CD4-positive, alpha-beta memory T cell (primary cell): ENCODE results near the gene NMRK1. TPM values are rescaled to one million over a fixed set of nuclear protein-coding genes. Genes with fewer than 3 reads are reported as not detected.

Source experiments
- CTCF ChIA-PET: fragments of 350-600 bp; sonication (Branson Sonifier 250); formaldehyde crosslinking; loops from one replicate; lab custom pipeline; 2021; ENCODE audit warnings: inconsistent platforms; ENCODE audit not compliant: partially characterized antibody; lab: Charles Lee
- POLR2A ChIA-PET: fragments of 350-600 bp; sonication (Branson Sonifier 250); formaldehyde crosslinking; loops from one replicate; lab custom pipeline; 2021; ENCODE audit not compliant: partially characterized antibody; lab: Charles Lee
- DNase-seq, 5 donors: peaks; one replicate each; pipeline versions ENCODE4 v3.0.0 to v3.0.0-alpha.2; 2020 to 2022; ENCODE audit warnings: mixed read lengths in 1 of 5
- H3K27ac ChIP-seq: one replicate; pipeline ENCODE4 v1.7.0; 2013; ENCODE audit warnings: low read depth, low read length
- H3K27me3 ChIP-seq: 2 replicates; pipeline ENCODE4 v1.7.0; 2013; ENCODE audit warnings: mild to moderate bottlenecking, low read length, moderate library complexity; ENCODE audit not compliant: insufficient read depth
- H3K36me3 ChIP-seq: 2 replicates; pipeline ENCODE4 v1.7.0; 2013; ENCODE audit warnings: mild to moderate bottlenecking, low read length, moderate library complexity; ENCODE audit not compliant: insufficient read depth
- H3K4me1 ChIP-seq: 2 replicates; pipeline ENCODE4 v1.7.0; 2013; ENCODE audit warnings: mild to moderate bottlenecking, low read length, moderate library complexity; ENCODE audit not compliant: insufficient read depth
- H3K4me3 ChIP-seq, 2 donors: one replicate each; pipeline ENCODE4 v1.7.0; 2013; ENCODE audit warnings: low read length in 2 of 2, mild to moderate bottlenecking in 1 of 2
- H3K9me3 ChIP-seq, 2 donors: one replicate each; pipeline ENCODE4 v1.7.0; 2013; ENCODE audit warnings: low read length in 2 of 2, control low read depth in 1 of 2; ENCODE audit not compliant: control insufficient read depth in 1 of 2
- H3K27ac Mint-ChIP-seq, 7 donors: one replicate each; pipeline ENCODE4 v1.8.0; 2020 to 2021; ENCODE audit warnings: mixed read lengths in 7 of 7, mild to moderate bottlenecking in 6 of 7, inconsistent platforms in 3 of 7, moderate library complexity in 3 of 7
- H3K27me3 Mint-ChIP-seq, 2 donors: one replicate each; pipeline ENCODE4 v1.8.0; 2020 to 2021; ENCODE audit warnings: mixed read lengths in 2 of 2
- H3K36me3 Mint-ChIP-seq, 2 donors: one replicate each; pipeline ENCODE4 v1.8.0; 2020 to 2021; ENCODE audit warnings: mixed read lengths in 2 of 2, inconsistent platforms in 1 of 2, mild to moderate bottlenecking in 1 of 2
- H3K4me1 Mint-ChIP-seq, 4 donors: one replicate each; pipeline ENCODE4 v1.8.0; 2020 to 2021; ENCODE audit warnings: mixed read lengths in 4 of 4, mild to moderate bottlenecking in 1 of 4
- H3K4me3 Mint-ChIP-seq, 8 donors: one replicate each; pipeline ENCODE4 v1.8.0; 2020 to 2021; ENCODE audit warnings: mixed read lengths in 8 of 8, mild to moderate bottlenecking in 7 of 8, moderate library complexity in 6 of 8, inconsistent platforms in 3 of 8
- H3K9me3 Mint-ChIP-seq, 8 donors: one replicate each; pipeline ENCODE4 v1.8.0; 2020 to 2021; ENCODE audit warnings: mixed read lengths in 8 of 8, mild to moderate bottlenecking in 5 of 8, inconsistent platforms in 3 of 8, moderate library complexity in 1 of 8
- intact Hi-C: fragments of 100-400 bp; cut with micrococcal nuclease; formaldehyde crosslinking; loops from one replicate; pipeline ENCODE4 v1.15.1; 2023
- polyA plus RNA-seq, 2 donors: library from polyadenylated mRNA; unstranded; fragments of 300-500 nt; fragmentation: Illumina TruSeq; gene quantifications; one replicate each; pipeline ENCODE4 v1.2.3, GENCODE V29; 2021
- total RNA-seq, 2 experiments: library from RNA; stranded (reverse); gene quantifications; one replicate each; pipeline ENCODE4 v1.2.3, GENCODE V29; 2021

NMRK1 gene
- total and polyA plus RNA-seq, 4 experiments from 2014 or later: 81.3 to 131 (median 112) TPM

DNA sequence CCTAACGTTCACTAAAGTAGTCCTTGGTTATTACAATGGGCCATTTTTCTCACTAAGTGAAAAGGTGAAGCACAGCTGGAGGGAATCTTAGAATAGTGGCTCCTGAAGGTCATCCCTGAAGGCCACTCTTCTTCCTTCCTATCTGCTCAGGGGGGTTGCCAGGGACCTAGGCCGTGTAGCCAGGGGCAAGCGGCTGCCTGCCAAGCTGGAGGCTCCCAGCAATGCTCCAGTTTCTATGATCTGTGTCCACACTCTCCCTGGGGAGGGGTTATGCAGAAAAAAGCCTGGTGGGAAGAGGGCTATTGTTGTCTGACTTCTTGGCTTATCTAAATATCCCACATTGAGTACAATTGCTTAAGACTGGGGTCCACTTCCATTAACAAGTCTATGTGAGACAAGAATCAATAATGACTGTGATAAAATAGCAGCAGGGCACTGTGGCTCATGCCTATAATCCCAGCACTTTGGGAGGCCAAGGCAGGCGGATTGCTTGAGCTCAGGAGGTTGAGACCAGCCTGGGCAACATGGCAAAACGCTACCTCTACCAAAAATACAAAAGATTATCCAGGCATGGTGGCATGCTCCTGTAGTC is 3.8 kb downstream of the NMRK1 start:
- no peaks in the 10 kb centered on the region for H3K9me3 Mint-ChIP-seq
- POLR2A ChIA-PET: interaction anchor here (6.1 to 10.7 kb wide), 2 partner anchors 58 to 61 kb away, joined by 126 to 251 read pairs; partner anchors contain the start of gene CARNMT1
- intact Hi-C loops: no loop called here

DNA sequence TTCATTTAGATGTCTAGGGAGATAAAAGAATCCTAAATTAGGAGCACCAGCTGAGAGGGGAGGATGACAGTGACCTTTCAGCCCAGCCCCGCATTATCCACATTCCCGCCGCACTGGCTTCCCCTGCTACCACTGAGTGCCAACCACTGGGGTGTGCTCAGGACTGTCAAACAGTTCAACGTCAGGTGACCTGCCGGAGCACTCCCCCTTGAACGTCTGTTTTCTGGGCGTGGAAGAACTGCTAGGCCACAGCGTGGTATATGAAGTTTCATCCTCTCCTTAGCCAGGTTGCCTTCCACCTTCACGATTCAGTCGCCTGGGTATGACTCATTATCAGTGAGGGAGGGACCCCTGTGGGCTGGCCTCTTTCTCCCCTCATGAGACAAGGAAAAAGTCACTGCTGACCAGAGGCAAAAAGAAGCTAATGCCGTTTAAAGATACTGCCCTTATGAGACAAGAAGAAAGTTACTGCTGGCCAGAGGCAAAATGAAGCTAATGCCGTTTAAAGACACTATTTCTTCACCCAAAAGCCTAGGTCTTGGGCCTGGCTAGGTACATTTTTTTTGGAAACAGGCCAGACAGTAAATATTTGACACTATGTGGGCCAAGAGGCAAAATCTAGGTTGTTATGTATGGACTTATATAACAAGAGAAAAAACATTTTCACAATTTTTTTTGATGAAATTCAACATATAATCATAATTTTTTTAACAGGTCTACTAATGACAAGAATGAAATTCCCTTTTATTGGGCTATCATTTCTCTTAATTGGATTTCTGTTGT is 4.6 kb downstream of the NMRK1 start:
- intact Hi-C loops: loop anchor here (1.0 kb wide), 1 partner anchor 155 kb away; no protein-coding TSS in a partner anchor
- Histone ChIP-seq H3K4me1 (peaks cover 44% of the 10 kb centered on the region), H3K27ac (no peak overlapping the region), H3K9me3 (no peaks in the 10 kb centered on the region), H3K27me3 (no peaks in the 10 kb centered on the region), H3K36me3 (peaks cover 21% of the 10 kb centered on the region), H3K4me3 (no peak overlapping the region)
- ChIA-PET CTCF (interaction anchor here (0.7 to 1.6 kb wide), 8 partner anchors 14 to 311 kb away, joined by 3 to 6 read pairs (median 4); no protein-coding TSS in a partner anchor), POLR2A (interaction anchor here (1.2 to 10.7 kb wide), 3 partner anchors 55 to 131 kb away, joined by 4 to 251 read pairs (median 9); partner anchors contain the start of genes C9orf40 and CARNMT1)
- Mint-ChIP-seq H3K9me3 (no peaks in the 10 kb centered on the region), H3K36me3 (peaks cover 29 to 63% of the 10 kb centered on the region in 2 donors), H3K27ac (peak overlapping the region; percentile 86 to 94 (median 90)), H3K4me3 (peak overlapping the region in 6 of 8 donors; percentile 26 to 66 (median 51)), H3K4me1 (peaks cover 30 to 65% (median 41%) of the 10 kb centered on the region in 4 donors), H3K27me3 (no peaks in the 10 kb centered on the region)
- peak; percentile 33 to 76 (median 50) for DNase-seq

More for the DNA sequence above, 3.8 kb downstream of the NMRK1 start:
- H3K27ac Mint-ChIP-seq: peak overlapping the region in 6 of 7 donors; percentile 43 to 90 (median 67)
- H3K9me3 ChIP-seq: no peaks in the 10 kb centered on the region
- peaks cover 44% of the 10 kb centered on the region for H3K4me1 ChIP-seq
- H3K36me3 ChIP-seq: peaks cover 21% of the 10 kb centered on the region
- H3K4me3 Mint-ChIP-seq: peak overlapping the region in 2 of 8 donors; percentile 21
- peaks cover 32 to 68% (median 41%) of the 10 kb centered on the region in 4 donors for H3K4me1 Mint-ChIP-seq
- no peaks in the 10 kb centered on the region for H3K27me3 ChIP-seq
- H3K27ac ChIP-seq: peak overlapping the region; percentile 25
- no peaks in the 10 kb centered on the region for H3K27me3 Mint-ChIP-seq
- no peak overlapping the region for H3K4me3 ChIP-seq
- CTCF ChIA-PET: interaction anchor here (0.6 to 2.9 kb wide), 7 partner anchors 12 to 312 kb away, joined by 3 to 19 read pairs (median 4); partner anchors contain the start of gene CARNMT1
- H3K36me3 Mint-ChIP-seq: peaks cover 29 to 63% of the 10 kb centered on the region in 2 donors
- no peak for DNase-seq

DNA sequence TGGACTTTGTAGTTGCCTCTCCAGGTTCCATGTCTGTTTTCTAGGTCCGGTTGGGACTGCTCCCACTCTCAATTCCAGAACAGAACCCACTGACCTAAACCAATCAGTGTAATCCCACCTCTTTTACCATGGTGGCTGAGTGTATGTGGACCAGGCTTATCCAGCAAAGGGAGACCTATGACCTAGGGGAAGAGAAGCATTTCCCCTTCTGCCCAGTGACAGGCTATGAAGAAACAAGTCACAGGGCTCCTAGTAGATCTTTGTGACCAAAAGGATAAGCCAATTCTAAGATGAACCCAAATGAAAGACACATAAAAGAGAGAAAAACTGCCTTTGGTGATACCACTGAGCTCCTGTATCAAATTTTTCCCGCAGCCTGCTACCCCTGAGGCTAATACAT is 6.3 kb downstream of the NMRK1 start:
- no peaks in the 10 kb centered on the region for H3K9me3 Mint-ChIP-seq
- no peak overlapping the region for H3K4me3 ChIP-seq
- ChIA-PET POLR2A (interaction anchor here (2.6 kb wide), 1 partner anchor 53 kb away, joined by 9 read pairs; the partner anchor contains the start of gene CARNMT1), CTCF (interaction anchor here (1.3 to 1.5 kb wide), 2 partner anchors 67 to 104 kb away, joined by 3 to 4 read pairs; no protein-coding TSS in a partner anchor)
- intact Hi-C loops: no loop called here
- no peaks in the 10 kb centered on the region for H3K27me3 Mint-ChIP-seq
- no peak for DNase-seq
- peak overlapping the region in 5 of 7 donors; percentile 27 to 83 (median 66) for H3K27ac Mint-ChIP-seq
- peaks cover 33 to 58% (median 42%) of the 10 kb centered on the region in 4 donors for H3K4me1 Mint-ChIP-seq
- H3K4me3 Mint-ChIP-seq: no peak overlapping the region
- no peak overlapping the region for H3K27ac ChIP-seq
- peaks cover 25% of the 10 kb centered on the region for H3K36me3 ChIP-seq
- no peaks in the 10 kb centered on the region for H3K9me3 ChIP-seq
- peaks cover 42% of the 10 kb centered on the region for H3K4me1 ChIP-seq
- H3K36me3 Mint-ChIP-seq: peaks cover 33 to 64% of the 10 kb centered on the region in 2 donors
- no peaks in the 10 kb centered on the region for H3K27me3 ChIP-seq

DNA sequence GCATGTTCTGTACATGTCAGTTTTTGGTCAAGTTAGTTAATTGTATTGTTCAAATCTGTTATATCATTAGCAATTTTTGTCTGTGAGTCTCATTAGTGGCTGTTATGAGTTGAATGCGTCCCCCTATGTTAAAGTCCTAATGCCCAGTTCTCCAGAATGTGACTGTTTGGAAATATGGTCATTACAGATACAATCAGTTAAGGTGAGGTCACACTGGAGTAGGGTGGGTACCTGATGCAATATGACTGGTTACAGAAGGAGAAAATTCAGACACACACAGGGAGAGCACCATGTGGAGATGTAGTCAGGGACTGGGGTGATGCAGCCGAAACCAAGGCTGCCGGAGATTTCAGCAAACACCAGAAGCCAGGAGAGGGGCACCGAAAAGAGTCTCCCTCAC is 15.1 kb downstream of the NMRK1 start:
- peak overlapping the region in 5 of 7 donors; percentile 25 to 75 (median 64) for H3K27ac Mint-ChIP-seq
- intact Hi-C loops: no loop called here
- Histone ChIP-seq H3K36me3 (peaks cover 12% of the 10 kb centered on the region), H3K27me3 (no peaks in the 10 kb centered on the region), H3K4me3 (no peak overlapping the region), H3K4me1 (peaks cover 13% of the 10 kb centered on the region), H3K9me3 (no peaks in the 10 kb centered on the region), H3K27ac (no peak overlapping the region)
- peaks cover 16 to 33% (median 18%) of the 10 kb centered on the region in 4 donors for H3K4me1 Mint-ChIP-seq
- H3K4me3 Mint-ChIP-seq: no peak overlapping the region
- H3K36me3 Mint-ChIP-seq: peaks cover 36 to 51% of the 10 kb centered on the region in 2 donors
- H3K9me3 Mint-ChIP-seq: no peaks in the 10 kb centered on the region
- POLR2A ChIA-PET: interaction anchor here (1.3 to 1.5 kb wide), 2 partner anchors 46 to 48 kb away, joined by 3 read pairs; no protein-coding TSS in a partner anchor
- CTCF ChIA-PET: interaction anchor here (1.7 to 1.9 kb wide), 3 partner anchors 14 to 295 kb away, joined by 6 to 10 read pairs (median 7); no protein-coding TSS in a partner anchor
- no peaks in the 10 kb centered on the region for H3K27me3 Mint-ChIP-seq
- no peak for DNase-seq

DNA sequence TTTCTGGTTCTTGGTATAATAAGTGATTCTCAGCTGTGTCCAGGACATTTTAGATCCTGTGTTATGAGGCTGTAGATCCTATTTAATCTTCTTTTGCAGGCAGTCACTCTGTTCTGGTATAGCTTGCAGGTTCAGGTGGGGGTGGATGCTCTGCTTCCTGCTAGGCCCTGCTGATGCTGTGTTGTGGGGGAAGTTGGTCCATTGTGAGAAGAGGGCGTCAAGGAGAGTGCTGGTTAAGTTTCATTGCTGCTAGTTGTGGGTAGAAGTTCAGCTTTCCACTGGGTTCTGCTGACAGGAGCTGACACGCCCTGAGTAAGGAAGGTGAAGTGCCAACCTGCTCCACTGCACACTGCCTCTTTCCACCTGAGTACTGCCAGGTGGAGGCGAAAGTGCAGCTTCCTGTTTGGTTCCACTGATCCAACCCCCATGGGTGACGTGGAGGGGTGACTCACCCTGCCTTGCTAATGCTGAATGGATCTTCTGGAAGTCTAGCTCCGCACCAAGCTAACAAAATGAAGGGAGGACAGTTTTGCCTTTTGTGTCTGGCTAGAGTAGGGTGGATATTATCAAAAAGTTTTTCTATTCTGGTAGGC is 16.3 kb downstream of the NMRK1 start:
- intact Hi-C loops: loop anchor here (2.0 kb wide), 1 partner anchor 17 kb away; the partner anchor contains the start of genes NMRK1 and OSTF1
- POLR2A ChIA-PET: interaction anchor here (1.3 to 1.5 kb wide), 4 partner anchors 17 to 46 kb away, joined by 3 to 9 read pairs (median 4); partner anchors contain the start of genes CARNMT1, NMRK1 and OSTF1

DNA sequence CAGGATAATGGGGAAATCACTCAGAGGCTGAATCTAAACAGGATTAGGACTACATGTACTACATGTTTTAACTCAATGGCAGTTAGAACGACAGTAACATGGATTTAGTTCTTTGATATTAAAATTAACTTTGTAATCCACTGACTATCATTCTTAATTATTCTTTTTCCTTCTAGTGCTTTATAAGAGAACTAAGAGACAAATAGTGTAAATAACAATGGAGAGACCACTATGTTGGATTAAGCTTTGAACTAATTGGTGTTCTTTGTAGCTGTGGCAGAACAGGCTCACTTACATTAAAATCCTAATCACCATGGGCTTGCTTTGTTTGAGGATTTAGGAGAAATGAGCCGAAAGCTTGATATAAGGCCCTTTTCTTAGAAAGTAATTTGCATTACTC is 18.8 kb downstream of the NMRK1 start:
- Mint-ChIP-seq H3K4me3 (no peak overlapping the region), H3K27me3 (no peaks in the 10 kb centered on the region), H3K36me3 (peaks cover 41 to 60% of the 10 kb centered on the region in 2 donors), H3K4me1 (peaks cover 11 to 25% (median 13%) of the 10 kb centered on the region in 4 donors), H3K27ac (peak overlapping the region in 1 of 7 donors; percentile 60), H3K9me3 (no peaks in the 10 kb centered on the region)
- H3K36me3 ChIP-seq: peaks cover 30% of the 10 kb centered on the region
- ChIA-PET CTCF (interaction anchor here (1.5 to 1.9 kb wide), 3 partner anchors 14 to 295 kb away, joined by 3 to 11 read pairs (median 5); no protein-coding TSS in a partner anchor), POLR2A (interaction anchor here (1.7 kb wide), 1 partner anchor 41 kb away, joined by 5 read pairs; the partner anchor contains the start of gene CARNMT1)
- H3K4me3 ChIP-seq: no peak overlapping the region
- H3K27me3 ChIP-seq: no peaks in the 10 kb centered on the region
- intact Hi-C loops: no loop called here
- H3K9me3 ChIP-seq: no peaks in the 10 kb centered on the region
- H3K4me1 ChIP-seq: peaks cover 13% of the 10 kb centered on the region
- no peak for DNase-seq
- no peak overlapping the region for H3K27ac ChIP-seq

More for the DNA sequence above, 16.3 kb downstream of the NMRK1 start:
- DNase-seq: peak; percentile 35 to 88 (median 42)
- Mint-ChIP-seq H3K27me3 (no peaks in the 10 kb centered on the region), H3K9me3 (no peaks in the 10 kb centered on the region), H3K27ac (peak overlapping the region; percentile 29 to 87 (median 57)), H3K36me3 (peaks cover 44 to 57% of the 10 kb centered on the region in 2 donors), H3K4me1 (peaks cover 12 to 30% (median 15%) of the 10 kb centered on the region in 4 donors), H3K4me3 (peak overlapping the region in 1 of 8 donors; percentile 23)
- no peaks in the 10 kb centered on the region for H3K9me3 ChIP-seq
- CTCF ChIA-PET: interaction anchor here (0.8 to 1.9 kb wide), 8 partner anchors 13 to 298 kb away, joined by 3 to 10 read pairs (median 6); no protein-coding TSS in a partner anchor
- peaks cover 13% of the 10 kb centered on the region for H3K4me1 ChIP-seq
- H3K4me3 ChIP-seq: no peak overlapping the region
- H3K27me3 ChIP-seq: no peaks in the 10 kb centered on the region
- H3K27ac ChIP-seq: no peak overlapping the region
- H3K36me3 ChIP-seq: peaks cover 21% of the 10 kb centered on the region
